HCT116 (cell line): ENCODE measurements around the gene SEMA3B. TPM values are rescaled to one million over a fixed set of nuclear protein-coding genes. Genes with fewer than 3 reads are reported as not detected.

Experiments
- ATAC-seq: fragments of 200-7000 bp; cut with Tn5 transposase; 2 replicates; pipeline ENCODE4 v1.9.1; 2020; ENCODE audit warnings: mild to moderate bottlenecking, moderate library complexity
- BruUV-seq: library from RNA; stranded (reverse); fragments of 400-500 nt; replicated peaks from 2 replicates; lab custom pipeline; 2021; lab: Mats Ljungman, UMichigan
- CTCF ChIA-PET: fragments of 300-600 bp; sonication (Branson Sonifier 250); formaldehyde crosslinking; loops from one replicate; lab custom pipeline; 2021; ENCODE audit warnings: antibody characterized with exemption; lab: Charles Lee
- POLR2A ChIA-PET: fragments of 300-600, 350-600 bp; sonication (Branson Sonifier 250); formaldehyde crosslinking; loops from one replicate; lab custom pipeline; 2021; ENCODE audit warnings: antibody characterized with exemption; lab: Charles Lee
- RAD21 ChIA-PET, 2 experiments: fragments of 300-600 bp; sonication (Branson Sonifier 250); formaldehyde crosslinking; loops; one replicate each; lab custom pipeline; 2023; ENCODE audit warnings: low total read pairs in 2 of 2; ENCODE audit not compliant: uncharacterized antibody in 2 of 2, unreplicated experiment in 2 of 2, low non-redundant PET in 1 of 2; lab: Charles Lee
- DNase-seq: peaks from one replicate; pipeline ENCODE4 v3.0.0-alpha.2; 2010; ENCODE audit warnings: low read depth, low spot score
- H2AFZ ChIP-seq: fragments of 200-600 bp; shearing (Covaris generic), sonication (generic); 2 replicates; pipeline ENCODE4 v1.6.1; 2017; ENCODE audit warnings: low read depth, mixed run types, mixed read lengths, antibody characterized with exemption, low read length; ENCODE audit not compliant: poor library complexity, severe bottlenecking
- H3K27ac ChIP-seq: 2 replicates; pipeline ENCODE4 v1.5.1; 2012; ENCODE audit warnings: low read depth, low read length
- H3K27me3 ChIP-seq: fragments of 200-600 bp; sonication (generic); 2 replicates; pipeline ENCODE4 v1.6.1; 2016; ENCODE audit warnings: mixed run types, low read length, mixed read lengths; ENCODE audit not compliant: insufficient read depth
- H3K36me3 ChIP-seq, 2 experiments: fragments of 200-500 bp in 1 of 2; fragments of 200-600 bp in 1 of 2; sonication (Bioruptor generic) in 1 of 2; sonication (generic) in 1 of 2; 2 replicates each; pipeline versions ENCODE4 v1.5.1 to v1.6.1; 2014 to 2016; ENCODE audit warnings: low read length in 2 of 2, inconsistent platforms in 1 of 2, mixed read lengths in 1 of 2, mixed run types in 1 of 2; ENCODE audit not compliant: insufficient read depth in 2 of 2, control insufficient read depth in 1 of 2
- H3K4me1 ChIP-seq, 2 experiments: fragments of 200-600 bp in 1 of 2; sonication (generic) in 1 of 2; 2 replicates each; pipeline versions ENCODE4 v1.5.1 to v1.6.1; 2012 to 2017; ENCODE audit warnings: low read length in 2 of 2, inconsistent platforms in 1 of 2, mild to moderate bottlenecking in 1 of 2, mixed read lengths in 1 of 2, mixed run types in 1 of 2, moderate library complexity in 1 of 2; ENCODE audit not compliant: insufficient read depth in 2 of 2, control insufficient read depth in 1 of 2
- H3K4me2 ChIP-seq: fragments of 200-600 bp; sonication (generic); 2 replicates; pipeline ENCODE4 v1.6.1; 2017; ENCODE audit warnings: mixed run types, low read length, mixed read lengths
- H3K4me3 ChIP-seq, 2 experiments: fragments of 200-600 bp in 1 of 2; sonication (generic) in 1 of 2; replicated peaks in 1 of 2; 2 replicates each; pipeline ENCODE4 v1.5.1; 2011 to 2016; ENCODE audit warnings: low read length in 2 of 2, control low read depth in 1 of 2, low read depth in 1 of 2, mild to moderate bottlenecking in 1 of 2, mixed read lengths in 1 of 2, mixed run types in 1 of 2
- H3K79me2 ChIP-seq: fragments of 200-600 bp; sonication (generic); 2 replicates; pipeline ENCODE4 v1.6.1; 2017; ENCODE audit warnings: mild to moderate bottlenecking, mixed run types, low read length, moderate library complexity, mixed read lengths; ENCODE audit not compliant: insufficient read depth
- H3K9ac ChIP-seq: fragments of 200-600 bp; sonication (generic); 2 replicates; pipeline ENCODE4 v1.6.1; 2016; ENCODE audit warnings: low read length, mixed read lengths
- H3K9me2 ChIP-seq: fragments of 200-600 bp; sonication (generic), shearing (Covaris generic); 2 replicates; pipeline ENCODE4 v1.6.1; 2017; ENCODE audit warnings: mixed run types, mild to moderate bottlenecking, moderate library complexity; ENCODE audit not compliant: insufficient read depth
- H3K9me3 ChIP-seq, 2 experiments: fragments of 200-500 bp in 1 of 2; fragments of 200-600 bp in 1 of 2; sonication (Bioruptor generic) in 1 of 2; sonication (generic) in 1 of 2; 2 replicates each; pipeline ENCODE4 v1.6.1; 2014 to 2017; ENCODE audit warnings: low read length in 2 of 2, mixed read lengths in 2 of 2, inconsistent platforms in 1 of 2, low read depth in 1 of 2, mild to moderate bottlenecking in 1 of 2, mixed run types in 1 of 2, moderate library complexity in 1 of 2; ENCODE audit not compliant: control insufficient read depth in 1 of 2, insufficient read depth in 1 of 2
- H4K20me1 ChIP-seq: fragments of 200-600 bp; sonication (generic), shearing (Covaris generic); 2 replicates; pipeline ENCODE4 v1.6.1; 2017; ENCODE audit warnings: mixed run types, mild to moderate bottlenecking, moderate library complexity; ENCODE audit not compliant: insufficient read depth
- CBX3 ChIP-seq: IDR thresholded peaks from 2 replicates; pipeline ENCODE4 v1.6.1; 2012; ENCODE audit warnings: low read depth
- CEBPB ChIP-seq: IDR thresholded peaks from 2 replicates; pipeline ENCODE4 v1.6.1; 2012; ENCODE audit warnings: low read depth
- ELF1 ChIP-seq: IDR thresholded peaks from 2 replicates; pipeline ENCODE4 v1.6.1; 2012; ENCODE audit warnings: low read depth, borderline replicate concordance
- EZH2 ChIP-seq: fragments of 200-600 bp; sonication (generic); IDR thresholded peaks from 2 replicates; pipeline ENCODE4 v1.6.1; 2017; ENCODE audit warnings: antibody characterized with exemption, mixed run types
- JUND ChIP-seq: IDR thresholded peaks from 2 replicates; pipeline ENCODE4 v1.6.1; 2012
- POLR2A ChIP-seq: IDR thresholded peaks from 2 replicates; pipeline ENCODE4 v1.7.0; 2011; ENCODE audit warnings: borderline replicate concordance; ENCODE audit not compliant: insufficient read depth, insufficient read length; ENCODE audit errors: extremely low read depth
- SIN3A ChIP-seq: IDR thresholded peaks from 2 replicates; pipeline ENCODE4 v1.6.1; 2012; ENCODE audit warnings: low read depth
- SP1 ChIP-seq: IDR thresholded peaks from 2 replicates; pipeline ENCODE4 v1.6.1; 2012; ENCODE audit warnings: low read depth
- SRF ChIP-seq: IDR thresholded peaks from 2 replicates; pipeline ENCODE4 v1.6.1; 2012; ENCODE audit warnings: low read depth
- TCF7L2 ChIP-seq: IDR thresholded peaks from 2 replicates; pipeline ENCODE4 v1.7.0; 2011; ENCODE audit warnings: borderline replicate concordance, inconsistent platforms; ENCODE audit not compliant: insufficient read depth, insufficient read length; ENCODE audit errors: extremely low read depth
- ZFX ChIP-seq: fragments of 450-650 bp; IDR thresholded peaks from 2 replicates; pipeline ENCODE4 v1.6.1; 2017
- ZNF274 ChIP-seq: fragments of 200-500 bp; sonication (Bioruptor generic); IDR thresholded peaks from 2 replicates; pipeline ENCODE4 v1.6.1; 2014; ENCODE audit warnings: mild to moderate bottlenecking, low read depth, low read length, inconsistent platforms
- intact Hi-C: fragments of 100-400 bp; cut with micrococcal nuclease; formaldehyde crosslinking; loops from 2 replicates; pipeline ENCODE4 v1.10.0; 2022
- total RNA-seq: library from RNA; stranded (reverse); gene quantifications from one replicate; pipeline ENCODE4 v1.2.1, GENCODE V29; 2021; ENCODE audit not compliant: unreplicated experiment
- TF ChIP-seq, protein P1 (sequence below): IDR thresholded peaks from 2 replicates; pipeline ENCODE4 v1.6.1; 2011; ENCODE audit warnings: mild to moderate bottlenecking, low read length, moderate library complexity; ENCODE audit not compliant: insufficient replicate concordance; ENCODE audit errors: extremely low read depth

Gene SEMA3B
- total RNA-seq, 1 experiment from 2014 or later = 46.2 TPM

- Histone ChIP-seq H3K4me3 (no peak overlapping the region), H2AFZ (no peak overlapping the region), H3K4me2 (no peak overlapping the region), H3K79me2 (peaks cover 17% of the 10 kb centered on the region), H3K27me3 (no peaks in the 10 kb centered on the region), H3K36me3 (peaks cover 0 to under 1% of the 10 kb centered on the region in 2 experiments; a peak in 1 of 4 replicates), H3K9ac (no peak overlapping the region), H3K9me2 (no peaks in the 10 kb centered on the region), H3K9me3 (no peaks in the 10 kb centered on the region), H3K4me1 (peaks cover 15 to 35% of the 10 kb centered on the region in 2 experiments), H3K27ac (no peak overlapping the region), H4K20me1 (no peaks in the 10 kb centered on the region)
- BruUV-seq = no TSS peak
- CTCF ChIA-PET = no interaction called here
- RAD21 ChIA-PET = no interaction called here
- POLR2A ChIA-PET = no interaction called here
- DNase-seq (no peak), ATAC-seq (no peak)
- TF ChIP-seq, protein P1, sequence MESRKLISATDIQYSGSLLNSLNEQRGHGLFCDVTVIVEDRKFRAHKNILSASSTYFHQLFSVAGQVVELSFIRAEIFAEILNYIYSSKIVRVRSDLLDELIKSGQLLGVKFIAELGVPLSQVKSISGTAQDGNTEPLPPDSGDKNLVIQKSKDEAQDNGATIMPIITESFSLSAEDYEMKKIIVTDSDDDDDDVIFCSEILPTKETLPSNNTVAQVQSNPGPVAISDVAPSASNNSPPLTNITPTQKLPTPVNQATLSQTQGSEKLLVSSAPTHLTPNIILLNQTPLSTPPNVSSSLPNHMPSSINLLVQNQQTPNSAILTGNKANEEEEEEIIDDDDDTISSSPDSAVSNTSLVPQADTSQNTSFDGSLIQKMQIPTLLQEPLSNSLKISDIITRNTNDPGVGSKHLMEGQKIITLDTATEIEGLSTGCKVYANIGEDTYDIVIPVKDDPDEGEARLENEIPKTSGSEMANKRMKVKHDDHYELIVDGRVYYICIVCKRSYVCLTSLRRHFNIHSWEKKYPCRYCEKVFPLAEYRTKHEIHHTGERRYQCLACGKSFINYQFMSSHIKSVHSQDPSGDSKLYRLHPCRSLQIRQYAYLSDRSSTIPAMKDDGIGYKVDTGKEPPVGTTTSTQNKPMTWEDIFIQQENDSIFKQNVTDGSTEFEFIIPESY = no peak
- TF ChIP-seq ZNF274 (no peak), SP1 (no peak), SIN3A (no peak), POLR2A (no peak), CEBPB (no peak), ELF1 (no peak), JUND (no peak), TCF7L2 (no peak), SRF (no peak), ZFX (no peak), CBX3 (no peak), EZH2 (no peak)
- intact Hi-C loops = no loop called here
Observed at GRCh38 chr3:50295553-50296431, 26.8 kb downstream of the SEMA3B start.
